ENCODE data around the gene AMER1. TPM values are rescaled to one million over a fixed set of nuclear protein-coding genes. Genes with fewer than 3 reads are reported as not detected.

The AMER1 gene
- total RNA-seq, 1 donor from 2014 or later = 6.8 TPM

- no peaks in the 10 kb centered on the region for H3K27me3 Mint-ChIP-seq
- TF ChIP-seq, protein P1, sequence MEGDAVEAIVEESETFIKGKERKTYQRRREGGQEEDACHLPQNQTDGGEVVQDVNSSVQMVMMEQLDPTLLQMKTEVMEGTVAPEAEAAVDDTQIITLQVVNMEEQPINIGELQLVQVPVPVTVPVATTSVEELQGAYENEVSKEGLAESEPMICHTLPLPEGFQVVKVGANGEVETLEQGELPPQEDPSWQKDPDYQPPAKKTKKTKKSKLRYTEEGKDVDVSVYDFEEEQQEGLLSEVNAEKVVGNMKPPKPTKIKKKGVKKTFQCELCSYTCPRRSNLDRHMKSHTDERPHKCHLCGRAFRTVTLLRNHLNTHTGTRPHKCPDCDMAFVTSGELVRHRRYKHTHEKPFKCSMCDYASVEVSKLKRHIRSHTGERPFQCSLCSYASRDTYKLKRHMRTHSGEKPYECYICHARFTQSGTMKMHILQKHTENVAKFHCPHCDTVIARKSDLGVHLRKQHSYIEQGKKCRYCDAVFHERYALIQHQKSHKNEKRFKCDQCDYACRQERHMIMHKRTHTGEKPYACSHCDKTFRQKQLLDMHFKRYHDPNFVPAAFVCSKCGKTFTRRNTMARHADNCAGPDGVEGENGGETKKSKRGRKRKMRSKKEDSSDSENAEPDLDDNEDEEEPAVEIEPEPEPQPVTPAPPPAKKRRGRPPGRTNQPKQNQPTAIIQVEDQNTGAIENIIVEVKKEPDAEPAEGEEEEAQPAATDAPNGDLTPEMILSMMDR (IDR thresholded peaks at IDR 0.05) = no peak
- no peaks in the 10 kb centered on the region for H3K9me3 Mint-ChIP-seq
- peaks cover 17% of the 10 kb centered on the region for H3K36me3 Mint-ChIP-seq (ENCODE audit: low read depth)
- ATAC-seq (ENCODE audit: low read depth) = no peak
- H3K4me1 Mint-ChIP-seq = no peaks in the 10 kb centered on the region
- intact Hi-C loops (cut with micrococcal nuclease) = no loop called here
- DNase-seq = no peak
- ChIA-PET POLR2A (no interaction called here), CTCF (no interaction called here)
- no peak overlapping the region for H3K4me3 Mint-ChIP-seq
- H3K27ac Mint-ChIP-seq = no peak overlapping the region
Observed at GRCh38 chrX:64186974-64187761, 18.3 kb downstream of the AMER1 start.

- TF ChIP-seq, protein P1 (IDR thresholded peaks at IDR 0.05) = no peak
- DNase-seq = no peak
- Mint-ChIP-seq H3K36me3 (ENCODE audit: low read depth) (no peaks in the 10 kb centered on the region), H3K4me3 (no peak overlapping the region), H3K9me3 (no peaks in the 10 kb centered on the region), H3K27ac (no peak overlapping the region), H3K27me3 (no peaks in the 10 kb centered on the region), H3K4me1 (no peaks in the 10 kb centered on the region)
- POLR2A ChIA-PET = no interaction called here
- intact Hi-C loops (cut with micrococcal nuclease) = no loop called here
- no peak for ATAC-seq (ENCODE audit: low read depth)
- CTCF ChIA-PET = no interaction called here
Observed at GRCh38 chrX:64184396-64184795, 21.1 kb downstream of the AMER1 start.

GRCh38 chrX:64182208-64182607, 23.3 kb downstream of the AMER1 start:
- TF ChIP-seq, protein P1 (IDR thresholded peaks at IDR 0.05) = no peak
- Mint-ChIP-seq H3K27me3 (no peaks in the 10 kb centered on the region), H3K4me3 (no peak overlapping the region), H3K9me3 (no peaks in the 10 kb centered on the region), H3K36me3 (ENCODE audit: low read depth) (no peaks in the 10 kb centered on the region), H3K4me1 (no peaks in the 10 kb centered on the region), H3K27ac (no peak overlapping the region)
- ChIA-PET POLR2A (interaction anchor here (0.6 kb wide), 1 partner anchor 16 kb away, joined by 3 read pairs; no protein-coding TSS in a partner anchor), CTCF (no interaction called here)
- DNase-seq (no peak), ATAC-seq (ENCODE audit: low read depth) (no peak)
- intact Hi-C loops (cut with micrococcal nuclease) = no loop called here

- Mint-ChIP-seq H3K27ac (no peak overlapping the region), H3K9me3 (no peaks in the 10 kb centered on the region), H3K36me3 (ENCODE audit: low read depth) (no peaks in the 10 kb centered on the region), H3K4me1 (no peaks in the 10 kb centered on the region), H3K4me3 (no peak overlapping the region), H3K27me3 (no peaks in the 10 kb centered on the region)
- POLR2A ChIA-PET = no interaction called here
- intact Hi-C loops (cut with micrococcal nuclease) = no loop called here
- DNase-seq (no peak), ATAC-seq (ENCODE audit: low read depth) (no peak)
- TF ChIP-seq, protein P1 (IDR thresholded peaks at IDR 0.05) = no peak
- CTCF ChIA-PET = no interaction called here
Observed at GRCh38 chrX:64176876-64177275, 28.6 kb downstream of the AMER1 start.

GRCh38 chrX:64169988-64170387, 35.5 kb downstream of the AMER1 start:
- Mint-ChIP-seq H3K27me3 (no peaks in the 10 kb centered on the region), H3K27ac (no peak overlapping the region), H3K9me3 (no peaks in the 10 kb centered on the region), H3K36me3 (ENCODE audit: low read depth) (no peaks in the 10 kb centered on the region), H3K4me3 (no peak overlapping the region), H3K4me1 (no peaks in the 10 kb centered on the region)
- no peak for ATAC-seq (ENCODE audit: low read depth)
- ChIA-PET CTCF (no interaction called here), POLR2A (no interaction called here)
- DNase-seq = no peak
- intact Hi-C loops (cut with micrococcal nuclease) = loop anchor here (10.0 kb wide), 1 partner anchor 65 kb away; the partner anchor contains the start of gene ASB12
- TF ChIP-seq, protein P1 (IDR thresholded peaks at IDR 0.05) = no peak

Measured in activated B cell treated with CpG ODN at 0.5 μM for 24 hours (primary cell).